NCI-H774 (cell line): ENCODE data around the gene CAPN11.
A peak's percentile ranks its signal among the peaks of the same experiment; 100 is the strongest.
"Not testable (repeated sequence)": the region's sequence is repeated elsewhere in the genome, so short reads cannot be mapped to it uniquely, and the experiment has no call there.

Experiments
- DNase-seq: peaks from one replicate; lab custom pipeline; 2025; lab: John Stamatoyannopoulos, UW

CAPN11 gene

DNA sequence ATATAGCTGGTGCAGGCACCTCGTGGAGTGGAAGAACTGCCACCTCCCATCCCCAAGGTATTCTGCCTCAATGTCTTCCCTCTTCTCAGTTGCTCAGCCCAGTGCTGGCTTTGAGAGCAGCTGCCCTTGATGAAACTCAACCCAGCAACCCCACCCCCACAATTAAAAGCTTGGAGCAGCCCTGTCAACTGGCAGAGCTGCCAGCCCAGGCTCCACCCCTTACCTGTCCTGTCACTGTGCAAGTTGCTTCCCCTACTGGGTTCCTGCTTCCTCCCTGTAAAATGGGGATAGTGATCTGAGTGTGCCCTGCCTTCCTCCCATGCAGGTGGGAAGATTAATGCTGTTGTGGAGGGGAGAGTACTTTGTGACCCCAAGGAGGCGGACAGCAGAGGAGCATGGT, 26.7 kb upstream of the CAPN11 start:
- no peak for DNase-seq

DNA sequence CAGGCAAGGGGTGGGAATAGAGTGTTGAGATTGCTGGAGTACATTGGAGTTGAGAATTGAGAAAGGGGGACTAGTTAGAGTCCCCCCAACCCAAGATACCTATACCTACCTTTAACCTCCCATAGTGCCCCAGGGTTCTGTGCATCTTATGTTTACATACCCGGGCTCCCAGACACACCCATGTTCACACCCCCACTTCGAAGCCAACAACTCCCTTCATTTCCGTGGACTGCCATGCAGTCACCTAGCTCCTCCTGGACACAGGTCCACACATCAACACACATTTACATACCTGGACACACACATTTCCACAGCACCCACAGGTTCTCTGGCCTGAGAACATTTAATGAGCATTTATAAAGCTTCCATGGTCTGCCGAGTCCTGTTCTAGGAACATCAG, 26.1 kb upstream of the CAPN11 start:
- no peak for DNase-seq

DNA sequence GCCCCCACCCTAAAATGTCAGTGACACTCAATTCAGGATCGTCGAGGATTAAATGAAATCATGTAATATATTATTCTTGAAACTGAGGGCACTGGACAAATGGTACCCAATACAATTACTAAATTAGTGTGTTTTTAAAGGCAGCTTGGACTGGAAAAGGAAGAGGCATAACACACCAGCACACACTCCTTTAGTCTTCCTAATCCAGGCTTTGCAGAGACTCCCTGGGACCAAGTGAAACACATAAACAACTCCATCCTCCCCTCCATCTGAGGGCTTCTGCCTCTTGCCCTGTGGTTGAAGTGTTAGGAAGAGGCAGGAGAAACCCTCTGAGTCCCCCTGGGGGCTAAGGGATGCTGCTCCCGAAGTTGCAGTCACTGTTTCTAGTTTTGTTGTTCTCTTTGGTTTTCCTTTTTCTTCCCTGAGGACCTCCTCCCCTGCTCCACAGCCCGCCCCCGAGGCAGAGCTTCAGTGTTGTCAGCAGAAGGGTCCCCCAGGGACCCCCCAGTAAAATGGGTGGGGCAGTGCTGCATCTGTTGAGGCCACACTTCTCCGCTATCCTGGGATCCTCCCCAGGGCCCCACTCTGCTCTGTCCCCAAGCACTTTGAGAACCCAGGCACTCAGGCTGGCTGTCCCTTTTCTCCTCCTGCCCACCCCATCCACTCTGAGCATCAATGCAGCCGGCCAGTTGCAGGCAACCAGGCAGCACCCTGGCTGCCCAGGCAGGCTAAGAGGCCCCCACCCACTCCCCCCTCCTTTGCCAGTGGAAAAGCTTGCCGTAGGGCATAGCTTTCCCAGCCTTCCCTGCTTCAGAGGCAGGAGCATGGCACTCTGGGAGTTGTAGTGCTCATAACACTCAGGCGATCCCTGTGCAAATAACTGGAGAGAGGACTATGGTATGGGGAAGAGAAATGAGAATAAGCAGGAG, 25.4 kb upstream of the CAPN11 start:
- peak; percentile 38 for DNase-seq

DNA sequence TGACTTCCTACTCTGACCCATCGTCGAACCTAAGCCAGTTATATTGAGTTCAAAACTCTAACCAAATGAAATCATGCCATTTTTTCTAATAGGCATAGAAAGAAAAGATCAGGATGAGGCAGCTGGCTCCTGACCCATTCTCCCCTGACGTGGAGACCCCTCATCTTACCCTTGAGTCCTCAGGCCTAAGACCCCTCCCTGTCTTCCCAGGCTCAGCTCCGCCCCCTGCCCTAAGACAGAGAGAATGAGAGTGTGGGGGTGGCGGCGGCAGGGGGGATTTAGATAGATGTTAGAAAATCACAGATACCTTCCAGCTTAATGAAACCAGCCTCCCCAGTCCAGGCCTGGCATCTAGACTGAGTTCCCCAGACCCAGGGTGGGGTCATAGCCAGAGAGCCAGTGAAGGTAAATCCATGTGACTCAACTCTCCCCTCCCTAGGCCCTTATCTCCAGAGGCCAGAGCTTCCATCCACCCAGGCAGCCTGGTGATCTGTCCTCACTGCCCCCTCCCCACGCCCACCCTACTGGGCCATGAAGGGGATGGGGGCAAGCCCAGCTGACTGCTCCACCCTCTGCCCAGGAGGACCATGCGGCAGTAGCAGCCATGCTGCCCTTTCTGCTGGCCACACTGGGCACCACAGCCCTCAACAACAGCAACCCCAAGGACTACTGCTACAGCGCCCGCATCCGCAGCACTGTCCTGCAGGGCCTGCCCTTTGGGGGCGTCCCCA, 24.5 kb upstream of the CAPN11 start:
- DNase-seq = no peak

DNA sequence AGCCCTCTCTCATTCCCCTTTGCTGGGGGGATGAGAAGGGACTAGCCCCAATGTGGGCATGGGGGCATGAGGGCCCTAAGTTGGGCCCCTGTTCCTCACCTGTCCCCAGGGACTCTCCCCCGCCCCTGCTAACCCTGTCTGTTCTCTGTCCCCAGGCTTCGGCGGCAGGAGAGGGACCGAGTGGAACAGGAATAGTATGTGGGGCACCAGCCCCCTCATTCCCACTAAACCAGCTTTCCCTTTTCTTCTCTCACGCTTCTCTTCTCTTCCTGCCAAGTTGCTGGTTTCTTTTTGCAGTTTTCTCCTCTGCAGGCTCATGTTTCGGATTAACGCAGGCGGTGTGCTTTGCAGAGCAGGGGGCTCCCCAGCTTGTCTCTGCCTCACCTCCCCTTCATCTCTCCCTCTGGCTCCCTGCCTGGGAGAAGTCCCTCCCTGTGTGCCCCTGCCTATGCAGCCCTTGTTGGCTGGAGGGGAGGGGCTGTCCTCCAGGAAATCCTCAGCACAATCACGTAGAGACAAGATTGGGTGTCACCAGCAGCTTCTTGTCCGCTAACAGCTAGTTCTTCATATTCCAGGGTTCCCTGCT, 23.4 kb upstream of the CAPN11 start:
- DNase-seq = no peak

DNA sequence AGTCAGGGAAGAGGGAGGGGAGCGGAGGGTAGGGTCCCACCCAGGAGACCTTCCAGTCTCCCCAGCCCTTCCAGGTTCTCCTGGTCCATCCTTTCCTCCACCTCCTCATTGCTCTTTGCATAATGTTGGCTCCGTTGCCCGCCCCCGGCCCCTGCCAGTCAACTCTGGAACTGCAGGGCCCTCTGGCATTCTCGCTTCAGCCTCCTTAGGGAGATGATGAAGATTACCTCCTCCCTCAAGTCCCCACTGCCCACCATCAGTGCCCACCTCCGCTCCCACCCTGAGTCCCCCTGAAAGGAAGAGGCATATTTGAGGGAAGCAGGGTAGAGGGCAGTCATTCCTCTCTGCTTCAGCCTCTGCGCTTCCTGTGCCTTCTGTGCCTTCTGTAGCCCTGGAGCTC, 22.7 kb upstream of the CAPN11 start:
- DNase-seq = no peak

DNA sequence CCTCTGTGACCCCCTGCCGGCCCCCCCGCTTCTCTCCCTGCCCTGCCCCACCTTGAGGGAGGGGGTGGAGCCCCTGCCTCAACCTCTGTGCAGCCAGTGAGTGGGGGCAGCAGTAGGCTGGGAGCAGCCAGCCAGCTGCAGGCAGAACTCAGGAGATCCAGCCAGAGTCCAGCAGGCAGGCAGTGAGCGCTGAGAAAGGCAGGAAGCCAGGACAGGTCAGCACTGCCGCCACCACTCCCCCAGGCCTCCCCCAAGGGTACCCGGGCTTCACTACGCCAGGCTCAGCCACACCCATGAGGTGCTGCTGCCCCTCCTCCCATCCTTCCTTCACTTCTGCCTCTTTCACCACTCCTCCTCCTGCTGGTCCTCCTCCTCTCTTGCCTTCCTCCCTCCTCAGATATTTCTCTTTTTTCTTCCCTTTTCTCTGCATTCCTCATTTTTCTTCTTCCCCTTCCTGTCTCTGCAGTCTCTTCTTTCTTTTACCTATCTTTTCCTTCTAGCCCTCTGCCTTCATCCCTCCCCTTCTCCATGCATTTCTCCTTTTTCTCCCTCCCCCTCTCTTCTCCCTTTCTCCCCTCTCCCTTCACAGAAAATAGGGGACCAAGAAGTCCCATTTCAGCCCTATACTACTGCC, 19.8 kb upstream of the CAPN11 start:
- DNase-seq = no peak

DNA sequence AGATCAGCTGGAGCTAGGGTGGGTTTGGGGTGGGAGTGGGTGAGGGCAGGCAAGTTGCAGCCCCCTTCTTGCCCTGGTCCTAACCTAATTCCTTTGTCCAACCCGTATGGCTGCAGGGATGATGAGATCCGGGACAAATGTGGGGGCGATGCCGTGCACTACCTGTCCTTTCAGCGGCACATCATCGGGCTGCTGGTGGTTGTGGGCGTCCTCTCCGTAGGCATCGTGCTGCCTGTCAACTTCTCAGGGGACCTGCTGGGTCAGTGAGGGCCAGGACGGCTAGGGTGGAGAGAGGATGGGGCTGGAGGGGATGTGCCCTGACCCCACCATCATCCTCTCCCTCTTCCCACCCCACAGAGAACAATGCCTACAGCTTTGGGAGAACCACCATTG, 19.3 kb upstream of the CAPN11 start:
- no peak for DNase-seq

DNA sequence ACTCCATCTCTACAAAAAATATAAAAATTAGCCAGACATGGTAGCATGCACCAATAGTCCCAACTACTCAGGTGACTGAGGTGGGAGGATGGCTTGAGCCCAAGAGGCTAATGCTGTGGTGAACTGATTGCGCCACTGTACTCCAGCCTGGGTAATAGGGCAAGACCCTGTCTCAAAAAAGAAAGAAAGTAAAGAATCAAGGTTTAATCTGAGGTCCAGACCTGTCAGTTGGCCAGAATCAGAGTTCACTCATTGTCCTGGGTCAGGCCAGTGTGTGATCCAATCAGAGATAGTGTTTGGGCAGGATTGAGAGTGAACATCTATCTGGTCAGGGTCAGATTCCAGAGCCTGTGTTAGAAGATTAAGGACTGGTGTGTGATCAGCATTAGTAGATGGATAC, 15.8 kb upstream of the CAPN11 start:
- DNase-seq = no peak

DNA sequence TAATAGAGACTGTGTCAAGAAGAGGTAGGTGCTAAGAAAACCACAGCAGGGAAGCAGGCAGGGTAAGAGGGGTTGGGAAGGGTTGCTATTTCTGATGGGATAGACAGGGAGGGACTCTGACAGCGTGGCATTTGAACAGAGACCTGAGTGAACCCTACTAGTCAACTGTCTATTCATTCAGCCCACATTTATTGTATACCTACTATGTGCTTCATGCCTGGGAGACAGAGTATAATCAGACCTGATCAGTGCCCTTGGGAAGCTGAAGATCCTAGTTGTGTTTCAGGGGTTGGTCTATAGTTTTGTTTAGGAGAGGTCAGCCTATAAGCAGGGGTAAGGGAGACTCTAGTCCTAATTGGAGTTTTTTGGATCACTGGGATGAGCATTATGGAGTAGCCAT, 14.9 kb upstream of the CAPN11 start:
- no peak for DNase-seq

DNA sequence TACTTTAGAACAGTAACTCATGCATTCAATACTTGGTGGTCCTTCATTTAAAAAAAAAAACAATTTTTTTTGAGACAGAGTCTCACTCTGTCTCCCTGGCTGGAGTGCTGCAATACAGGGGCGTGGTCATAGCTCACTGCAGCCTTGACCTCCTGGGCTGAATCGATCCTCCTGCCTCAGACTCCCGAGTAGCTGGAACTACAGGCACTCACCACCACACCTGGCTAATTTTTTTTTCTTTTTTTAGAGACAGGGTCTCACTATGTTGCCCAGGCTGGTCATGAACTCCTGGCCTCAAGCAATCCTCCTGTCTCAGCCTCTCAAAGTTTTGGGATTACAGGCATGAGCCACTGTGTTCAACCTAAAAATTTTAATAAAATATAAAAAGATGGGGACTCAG, 14.1 kb upstream of the CAPN11 start:
- not testable (repeated sequence) for DNase-seq

DNA sequence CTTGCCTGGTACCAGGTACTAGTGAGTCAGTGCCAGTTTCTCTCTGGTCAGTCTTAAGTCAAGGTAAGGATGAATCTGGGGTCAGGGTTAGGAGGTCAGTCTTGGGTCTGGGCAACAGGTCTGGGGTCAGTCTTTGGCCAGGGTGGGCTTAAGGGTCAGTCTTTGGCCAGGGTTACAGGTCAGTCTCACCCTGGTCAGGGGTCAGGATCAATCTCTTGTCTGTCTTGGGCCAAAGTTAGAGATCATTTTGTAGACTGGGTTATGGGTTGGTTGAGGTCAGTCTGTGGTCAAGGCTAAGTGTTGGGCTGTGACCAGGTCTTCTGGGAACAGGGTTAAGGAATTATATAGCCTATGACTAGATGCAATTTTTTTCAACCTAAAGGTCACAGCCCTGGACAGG, 12.8 kb upstream of the CAPN11 start:
- no peak for DNase-seq

DNA sequence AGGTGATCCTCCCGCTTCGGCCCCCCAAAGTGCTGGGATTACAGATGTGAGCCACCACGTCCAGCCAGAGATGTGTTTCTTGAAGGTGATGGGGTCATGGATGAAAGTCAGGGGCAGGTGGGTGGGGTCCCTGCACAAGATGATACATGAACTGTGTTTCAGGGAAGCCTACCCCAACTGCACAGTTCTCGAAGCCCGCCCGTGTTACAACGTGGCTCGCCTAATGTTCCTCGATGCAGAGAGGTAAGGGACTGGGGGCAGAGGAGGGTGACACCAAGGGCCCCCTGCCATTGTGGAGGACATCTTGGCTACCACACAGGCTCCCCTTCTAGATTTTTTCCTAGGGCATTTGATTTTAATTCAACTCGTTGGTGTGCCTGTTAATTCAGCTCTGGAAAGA, 11.9 kb upstream of the CAPN11 start:
- no peak for DNase-seq

DNA sequence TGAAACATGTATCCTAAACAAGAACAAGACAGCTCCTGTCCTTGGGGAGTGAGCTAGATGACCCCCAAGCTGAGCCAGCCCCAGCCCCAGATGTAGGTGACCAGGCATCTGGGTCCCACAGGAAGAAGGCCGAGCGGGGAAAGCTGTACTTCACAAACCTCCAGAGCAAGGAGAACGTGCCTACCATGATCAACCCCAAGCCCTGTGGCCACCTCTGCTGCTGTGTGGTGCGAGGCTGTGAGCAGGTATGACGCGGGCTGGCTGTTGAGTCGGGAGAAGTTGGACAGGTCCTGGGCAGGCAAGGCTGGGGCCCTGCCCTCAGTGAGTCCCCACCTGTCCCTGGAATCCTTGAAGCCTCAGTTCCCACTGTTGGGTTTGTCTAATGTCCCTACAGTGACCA, 11.4 kb upstream of the CAPN11 start:
- no peak for DNase-seq

DNA sequence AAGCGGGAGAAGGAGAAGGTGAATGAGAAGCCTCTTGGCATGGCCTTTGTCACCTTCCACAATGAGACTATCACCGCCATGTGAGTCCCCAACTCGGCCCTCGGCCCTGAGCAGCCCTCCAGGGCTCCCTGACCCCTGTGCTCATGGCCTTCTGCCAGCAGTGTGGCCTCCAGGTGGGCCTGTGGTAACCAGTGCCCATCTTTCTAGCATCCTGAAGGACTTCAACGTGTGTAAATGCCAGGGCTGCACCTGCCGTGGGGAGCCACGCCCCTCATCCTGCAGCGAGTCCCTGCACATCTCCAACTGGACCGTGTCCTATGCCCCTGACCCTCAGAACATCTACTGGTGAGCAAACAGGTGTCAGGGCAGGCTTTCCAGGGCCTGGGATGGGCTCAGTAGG, 10.3 kb upstream of the CAPN11 start:
- no peak for DNase-seq

DNA sequence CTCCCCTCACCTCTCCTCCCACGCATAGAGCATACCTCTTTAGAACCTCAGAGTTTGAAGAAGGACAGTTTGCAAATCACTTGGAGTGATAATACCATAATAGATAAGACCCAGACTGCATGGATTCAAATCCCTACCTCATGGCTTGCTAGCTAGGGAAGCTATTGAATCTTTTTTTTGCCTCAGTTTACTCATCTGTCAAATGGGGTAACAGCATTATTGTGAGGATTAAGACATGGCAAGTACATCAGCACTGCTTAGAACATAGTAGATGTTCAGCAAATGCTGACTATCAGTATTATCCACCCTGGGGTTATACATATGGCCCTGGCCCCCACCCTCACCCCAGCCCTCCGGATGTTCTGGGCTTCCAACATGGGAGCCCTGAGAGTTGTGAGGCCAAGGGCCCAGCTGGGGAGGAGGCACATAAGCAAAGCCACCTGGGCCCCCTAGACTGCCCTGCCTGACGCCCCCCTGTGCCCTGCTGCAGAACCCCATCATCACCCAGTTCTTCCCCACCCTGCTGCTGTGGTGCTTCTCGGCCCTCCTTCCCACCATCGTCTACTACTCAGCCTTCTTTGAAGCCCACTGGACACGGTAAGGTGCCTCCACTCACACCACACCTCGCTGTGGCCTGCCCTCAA, 9.1 kb upstream of the CAPN11 start:
- DNase-seq = no peak

DNA sequence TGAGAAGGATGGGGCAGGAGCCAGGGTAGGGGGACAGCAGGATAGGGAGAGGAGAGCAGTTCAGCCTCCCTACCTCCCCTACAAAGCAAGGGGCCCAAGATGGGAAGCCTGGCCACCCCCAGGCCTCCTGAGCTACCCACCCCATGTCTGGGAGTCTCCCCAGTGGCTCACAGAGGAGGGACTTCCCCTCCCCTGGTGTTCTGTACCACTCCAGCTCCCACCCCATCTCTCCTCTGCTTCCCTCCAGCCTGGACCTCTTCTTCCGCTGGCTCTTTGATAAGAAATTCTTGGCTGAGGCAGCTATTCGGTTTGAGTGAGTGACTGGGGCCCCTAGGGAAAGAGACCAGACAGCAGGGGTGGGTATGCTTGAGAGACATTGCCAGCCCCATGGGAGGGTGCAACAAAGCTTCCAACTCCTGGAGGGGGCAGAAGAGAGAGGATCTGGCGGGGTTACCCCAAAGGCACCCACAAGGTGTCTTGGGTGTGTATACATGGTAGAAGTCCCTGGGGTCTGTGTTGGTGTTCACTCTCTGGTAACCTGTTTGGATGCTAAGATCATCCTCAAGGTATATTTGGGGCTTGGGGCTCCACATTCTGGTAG, 8.2 kb upstream of the CAPN11 start:
- DNase-seq = no peak

DNA sequence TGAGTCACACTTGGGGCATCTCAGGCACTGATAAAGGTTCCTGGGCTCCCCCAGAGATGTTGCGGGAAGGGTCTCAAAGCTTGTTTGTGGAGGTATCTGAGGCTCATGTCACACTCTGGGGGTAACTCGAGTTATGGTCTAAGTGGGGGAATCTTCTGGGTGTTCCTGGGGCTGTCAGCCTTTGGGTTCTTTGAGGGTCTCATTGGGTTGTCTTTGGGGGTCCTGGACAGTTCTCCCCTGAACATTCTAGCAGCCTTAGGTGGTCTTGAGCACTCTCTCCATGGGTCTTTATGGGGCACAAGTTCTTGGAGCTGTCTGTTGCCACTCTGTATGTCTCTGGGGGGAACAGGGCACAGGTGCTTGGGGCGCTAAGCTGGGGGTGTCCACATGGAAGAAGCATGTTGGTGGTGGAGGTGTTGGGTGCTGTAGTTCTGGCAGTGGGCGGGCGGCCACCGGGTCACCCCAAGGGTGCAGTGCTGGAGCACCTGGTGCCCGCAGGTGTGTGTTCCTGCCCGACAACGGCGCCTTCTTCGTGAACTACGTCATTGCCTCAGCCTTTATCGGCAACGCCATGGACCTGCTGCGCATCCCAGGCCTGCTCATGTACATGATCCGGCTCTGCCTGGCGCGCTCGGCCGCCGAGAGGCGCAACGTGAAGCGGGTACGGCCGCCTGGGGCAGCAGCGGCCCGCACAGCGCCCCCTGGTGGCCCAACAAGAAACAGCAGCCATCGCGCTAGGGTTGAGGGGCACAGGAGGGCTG, 7.1 kb upstream of the CAPN11 start:
- DNase-seq = no peak

DNA sequence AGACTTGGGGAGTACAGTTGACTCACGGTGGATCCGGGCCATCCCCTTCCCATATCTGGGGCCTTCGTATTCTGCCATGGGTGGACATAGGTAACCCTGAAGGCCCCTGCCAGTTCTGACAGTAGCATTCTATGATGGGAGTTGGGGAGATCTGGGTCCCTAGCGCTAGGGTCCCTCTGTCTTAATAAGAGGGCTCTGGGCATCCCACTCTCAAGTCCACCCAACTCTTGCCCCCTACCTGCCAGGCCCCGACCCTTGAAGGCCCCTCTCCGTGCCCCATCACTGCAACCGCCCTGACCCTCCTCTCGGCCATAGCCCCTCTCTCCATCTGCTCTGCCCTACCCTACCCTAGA, 6.5 kb upstream of the CAPN11 start:
- no peak for DNase-seq

DNA sequence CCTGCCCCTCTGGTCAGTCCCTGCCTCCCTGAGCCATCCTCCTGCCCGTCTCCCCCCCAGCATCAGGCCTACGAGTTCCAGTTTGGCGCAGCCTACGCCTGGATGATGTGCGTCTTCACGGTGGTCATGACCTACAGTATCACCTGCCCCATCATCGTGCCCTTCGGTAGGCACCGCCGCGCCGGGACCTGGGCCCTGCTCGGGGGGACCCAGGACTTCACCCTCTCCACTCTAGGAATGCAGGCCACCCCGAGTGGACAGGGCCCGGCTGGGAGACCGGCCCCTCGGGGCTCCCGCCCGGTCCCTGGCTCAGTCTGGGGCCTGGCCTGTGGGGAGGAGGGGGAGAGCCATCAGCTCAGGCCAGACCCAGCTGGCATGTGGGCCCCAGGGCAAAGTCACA, 6.1 kb upstream of the CAPN11 start:
- no peak for DNase-seq

DNA sequence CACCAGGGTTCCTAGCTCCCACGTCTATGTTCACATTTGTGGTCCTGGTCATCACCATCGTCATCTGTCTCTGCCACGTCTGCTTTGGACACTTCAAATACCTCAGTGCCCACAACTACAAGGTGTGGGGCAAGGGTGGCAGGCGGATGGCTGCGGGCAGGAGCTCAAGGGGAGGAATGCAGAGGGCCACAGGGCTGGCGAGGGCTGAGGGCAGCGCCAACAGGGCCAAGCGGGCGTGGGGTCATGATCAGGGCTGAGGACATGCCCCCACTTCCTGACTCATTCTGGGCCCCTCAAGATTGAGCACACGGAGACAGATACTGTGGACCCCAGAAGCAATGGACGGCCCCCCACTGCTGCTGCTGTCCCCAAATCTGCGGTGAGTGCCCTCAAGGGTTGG, 4.6 kb upstream of the CAPN11 start:
- no peak for DNase-seq
